GM23338 (cell line): ENCODE results near the gene ITGB3.

Source experiments
- TF ChIP-seq, protein P1 (sequence below), 2 experiments: fragments of 200-600 bp in 1 of 2; sonication (generic) in 1 of 2; conservative IDR thresholded peaks; 2 replicates each; pipeline versions ENCODE4 v1.5.1 to v1.6.1; 2016 to 2017; ENCODE audit warnings: antibody characterized with exemption in 2 of 2, low read depth in 2 of 2, mild to moderate bottlenecking in 2 of 2, moderate library complexity in 1 of 2
- TF ChIP-seq, protein P2 (sequence below): IDR thresholded peaks from one replicate; pipeline ENCODE4 v1.6.1; 2018; ENCODE audit warnings: antibody characterized with exemption; ENCODE audit not compliant: unreplicated experiment

GRCh38 chr17:47301831-47302230 lies 48.2 kb downstream of the ITGB3 start:
- TF ChIP-seq, protein P1, sequence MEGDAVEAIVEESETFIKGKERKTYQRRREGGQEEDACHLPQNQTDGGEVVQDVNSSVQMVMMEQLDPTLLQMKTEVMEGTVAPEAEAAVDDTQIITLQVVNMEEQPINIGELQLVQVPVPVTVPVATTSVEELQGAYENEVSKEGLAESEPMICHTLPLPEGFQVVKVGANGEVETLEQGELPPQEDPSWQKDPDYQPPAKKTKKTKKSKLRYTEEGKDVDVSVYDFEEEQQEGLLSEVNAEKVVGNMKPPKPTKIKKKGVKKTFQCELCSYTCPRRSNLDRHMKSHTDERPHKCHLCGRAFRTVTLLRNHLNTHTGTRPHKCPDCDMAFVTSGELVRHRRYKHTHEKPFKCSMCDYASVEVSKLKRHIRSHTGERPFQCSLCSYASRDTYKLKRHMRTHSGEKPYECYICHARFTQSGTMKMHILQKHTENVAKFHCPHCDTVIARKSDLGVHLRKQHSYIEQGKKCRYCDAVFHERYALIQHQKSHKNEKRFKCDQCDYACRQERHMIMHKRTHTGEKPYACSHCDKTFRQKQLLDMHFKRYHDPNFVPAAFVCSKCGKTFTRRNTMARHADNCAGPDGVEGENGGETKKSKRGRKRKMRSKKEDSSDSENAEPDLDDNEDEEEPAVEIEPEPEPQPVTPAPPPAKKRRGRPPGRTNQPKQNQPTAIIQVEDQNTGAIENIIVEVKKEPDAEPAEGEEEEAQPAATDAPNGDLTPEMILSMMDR (conservative IDR thresholded peaks at IDR 0.05; ENCODE audit: low read depth in 2 of 2), result no peak
- TF ChIP-seq, protein P2, sequence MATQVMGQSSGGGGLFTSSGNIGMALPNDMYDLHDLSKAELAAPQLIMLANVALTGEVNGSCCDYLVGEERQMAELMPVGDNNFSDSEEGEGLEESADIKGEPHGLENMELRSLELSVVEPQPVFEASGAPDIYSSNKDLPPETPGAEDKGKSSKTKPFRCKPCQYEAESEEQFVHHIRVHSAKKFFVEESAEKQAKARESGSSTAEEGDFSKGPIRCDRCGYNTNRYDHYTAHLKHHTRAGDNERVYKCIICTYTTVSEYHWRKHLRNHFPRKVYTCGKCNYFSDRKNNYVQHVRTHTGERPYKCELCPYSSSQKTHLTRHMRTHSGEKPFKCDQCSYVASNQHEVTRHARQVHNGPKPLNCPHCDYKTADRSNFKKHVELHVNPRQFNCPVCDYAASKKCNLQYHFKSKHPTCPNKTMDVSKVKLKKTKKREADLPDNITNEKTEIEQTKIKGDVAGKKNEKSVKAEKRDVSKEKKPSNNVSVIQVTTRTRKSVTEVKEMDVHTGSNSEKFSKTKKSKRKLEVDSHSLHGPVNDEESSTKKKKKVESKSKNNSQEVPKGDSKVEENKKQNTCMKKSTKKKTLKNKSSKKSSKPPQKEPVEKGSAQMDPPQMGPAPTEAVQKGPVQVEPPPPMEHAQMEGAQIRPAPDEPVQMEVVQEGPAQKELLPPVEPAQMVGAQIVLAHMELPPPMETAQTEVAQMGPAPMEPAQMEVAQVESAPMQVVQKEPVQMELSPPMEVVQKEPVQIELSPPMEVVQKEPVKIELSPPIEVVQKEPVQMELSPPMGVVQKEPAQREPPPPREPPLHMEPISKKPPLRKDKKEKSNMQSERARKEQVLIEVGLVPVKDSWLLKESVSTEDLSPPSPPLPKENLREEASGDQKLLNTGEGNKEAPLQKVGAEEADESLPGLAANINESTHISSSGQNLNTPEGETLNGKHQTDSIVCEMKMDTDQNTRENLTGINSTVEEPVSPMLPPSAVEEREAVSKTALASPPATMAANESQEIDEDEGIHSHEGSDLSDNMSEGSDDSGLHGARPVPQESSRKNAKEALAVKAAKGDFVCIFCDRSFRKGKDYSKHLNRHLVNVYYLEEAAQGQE, result no peak
